Heart left ventricle (tissue), 13 donors: Measurements from ENCODE around the gene SIAH1.

Source experiments
- CTCF ChIP-seq, 12 donors: fragments of 200-600 bp; sonication (generic) in 4 of 12; IDR thresholded peaks; one replicate each; pipeline versions ENCODE4 v1.5.0 to v1.8.0; 2018 to 2022; ENCODE audit warnings: antibody characterized with exemption in 12 of 12, mild to moderate bottlenecking in 5 of 12
- POLR2A ChIP-seq, 2 donors: fragments of 450-650 bp; IDR thresholded peaks; one replicate each; pipeline ENCODE4 v1.6.1; 2017; ENCODE audit warnings: antibody characterized with exemption in 2 of 2, mild to moderate bottlenecking in 2 of 2, moderate library complexity in 2 of 2
- donor health status: ischemic (EF 13 %, LVEDD 7.1; RV severe dilation, severe dysfunction).
- donor health status: DM: no; HTN: yes; CAD: no.
- donor health status: DM: no; HTN: no; CAD: no.
- donor health status: ischemic (EF 25% LVEDD 6.9; RV normal size, moderate dysfunction).
- donor health status: ischemic (EF 25% LVEDD 5.7; RV mildly dilated, moderate dysfunction).
- donor health status: ischemic (EF 35%, LVEDD 5.7; RV mildly dilated, moderate dysfunction).
- donor health status: nonischemic (EF 11% LVEDD 7.7; RV severe dilation, severe dysfunction).
- donor health status: DM: yes; HTN: yes; CAD: no.
- donor health status: PGD.
- donor health status: ischemic (EF 29% LVEDD 5.4; RV normal size, mild dysfunction).
- donor health status: nonischemic (EF 23%, LVEDD 6.1; RV moderate dilation, normal function).

- TF ChIP-seq CTCF (IDR thresholded peaks at IDR 0.05), result no peak
- no peak for TF ChIP-seq POLR2A (IDR thresholded peaks at IDR 0.05)
Observed at GRCh38 chr16:48359983-48360382, 25.2 kb downstream of the SIAH1 start.
